ENCODE measurements around the gene CAV2. TPM values are rescaled to one million over a fixed set of nuclear protein-coding genes. Genes with fewer than 3 reads are reported as not detected.

The CAV2 gene
- total RNA-seq, 1 donor from 2014 or later: 183 TPM

DNA sequence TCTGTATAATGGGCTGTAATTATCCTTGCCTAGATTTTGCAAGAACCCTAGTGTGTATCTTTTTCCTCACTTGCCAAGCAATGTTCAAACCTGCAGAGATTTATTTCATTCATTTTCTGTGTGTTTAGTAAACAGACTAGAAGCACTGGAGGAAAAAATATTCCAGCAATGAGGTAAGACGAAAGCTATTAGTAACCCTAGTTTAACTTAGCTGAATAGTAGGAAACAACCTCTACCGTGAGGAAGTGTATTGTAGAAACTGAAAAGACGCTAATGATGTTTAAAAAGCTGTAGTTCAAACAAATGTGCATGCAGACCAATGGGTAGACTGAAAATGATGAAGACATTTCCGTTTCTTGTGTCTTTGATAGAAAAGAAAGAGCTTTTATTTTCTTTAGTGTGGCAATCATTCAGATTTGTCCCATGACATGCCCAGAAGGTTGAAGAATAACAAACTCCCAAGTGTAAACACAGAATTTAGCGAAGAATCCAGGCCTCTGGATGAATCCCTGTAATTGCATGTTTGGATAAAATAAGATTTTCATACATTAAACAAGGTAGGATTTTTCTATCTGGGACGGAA is 46.0 kb downstream of the CAV2 start:
- DNase-seq (ENCODE audit: extremely low read depth, low read depth, low spot score): no peak

- no peak for DNase-seq (ENCODE audit: extremely low read depth, low read depth, low spot score)
Observed at GRCh38 chr7:116546054-116546453, 46.5 kb downstream of the CAV2 start.

GRCh38 chr7:116546916-116547315 is 47.4 kb downstream of the CAV2 start:
- no peak for DNase-seq (ENCODE audit: extremely low read depth, low read depth, low spot score)

- DNase-seq (ENCODE audit: extremely low read depth, low read depth, low spot score): no peak
Observed at GRCh38 chr7:116547347-116547746, 47.8 kb downstream of the CAV2 start.

DNA sequence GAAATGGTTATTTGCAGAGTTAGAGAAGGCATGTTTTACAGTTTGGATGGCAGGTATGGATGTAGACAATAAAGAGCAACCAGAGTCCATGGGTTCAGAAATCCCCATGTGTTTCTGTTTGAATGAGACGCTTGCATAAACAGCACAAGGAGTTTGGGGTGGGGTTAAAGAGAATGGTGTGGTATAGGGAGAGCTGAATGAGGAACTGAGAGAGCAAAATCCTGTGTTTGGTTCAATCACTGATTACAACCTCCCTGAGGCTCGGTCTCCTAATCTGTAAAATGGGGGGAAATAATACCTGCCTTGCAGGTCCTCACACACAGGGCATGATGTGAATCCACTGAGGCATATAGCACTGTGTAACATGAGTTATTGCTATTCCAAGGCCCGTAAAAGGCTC is 49.0 kb downstream of the CAV2 start:
- no peak for DNase-seq (ENCODE audit: extremely low read depth, low read depth, low spot score)

- DNase-seq (ENCODE audit: extremely low read depth, low read depth, low spot score): no peak
Observed at GRCh38 chr7:116549370-116549769, 49.8 kb downstream of the CAV2 start.

DNA sequence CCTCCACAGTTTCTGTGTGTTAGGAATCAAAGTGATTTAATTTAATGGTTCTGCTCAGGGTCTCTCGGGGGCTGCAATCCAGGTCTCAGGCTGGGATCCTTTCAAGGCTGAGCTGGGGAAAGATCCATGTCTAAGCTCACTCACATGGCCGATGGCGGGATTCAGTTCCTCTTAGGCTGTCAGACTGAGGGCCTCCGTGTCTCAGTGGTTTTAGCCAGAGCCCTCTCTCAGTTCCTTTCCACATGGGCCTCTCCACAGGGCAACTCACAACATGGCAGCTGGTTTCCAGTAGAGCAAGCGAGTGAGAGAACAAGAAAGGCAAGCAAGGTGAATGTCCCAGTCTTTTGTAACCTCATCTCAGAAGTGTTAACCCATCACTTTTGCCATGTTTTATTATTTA is 52.2 kb downstream of the CAV2 start:
- DNase-seq (ENCODE audit: extremely low read depth, low read depth, low spot score): no peak

- DNase-seq (ENCODE audit: extremely low read depth, low read depth, low spot score): no peak
Observed at GRCh38 chr7:116552602-116553001, 53.1 kb downstream of the CAV2 start.

DNA sequence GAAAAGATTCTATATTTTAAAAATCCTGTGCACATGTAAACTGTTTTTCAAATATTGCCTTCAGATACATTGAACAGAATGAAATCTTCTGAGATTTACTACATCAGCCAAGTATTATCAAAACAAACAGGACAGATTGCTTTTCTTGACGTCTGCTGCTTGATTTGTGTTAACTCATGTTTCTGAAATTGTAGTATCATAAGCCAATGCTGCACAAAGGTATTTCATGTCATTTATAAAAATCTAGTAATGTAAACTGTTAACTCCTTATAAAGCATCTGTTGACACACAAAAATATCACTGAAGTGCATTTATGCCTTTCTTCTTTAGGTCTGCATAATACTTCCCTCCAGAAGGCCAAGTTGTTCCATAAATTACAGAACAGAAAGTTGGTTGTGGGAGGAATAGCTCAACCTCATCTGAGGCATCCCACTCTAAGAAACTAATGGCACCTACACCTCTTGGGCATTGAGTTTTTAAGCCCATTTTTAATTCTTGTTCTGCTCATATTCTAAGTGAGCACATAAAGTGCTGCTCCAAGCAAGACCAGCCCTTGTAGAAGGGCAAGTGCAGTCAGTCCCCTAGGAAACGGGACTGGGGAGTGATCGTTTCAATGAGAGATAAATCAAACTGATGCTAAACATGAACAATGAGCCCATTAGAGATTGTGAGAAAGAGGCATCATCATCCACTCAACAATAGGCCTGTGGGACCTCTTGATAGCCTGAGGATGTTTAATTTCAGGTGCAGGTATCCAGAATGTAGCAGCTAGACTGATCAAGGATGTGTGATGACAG is 53.8 kb downstream of the CAV2 start:
- DNase-seq (ENCODE audit: extremely low read depth, low read depth, low spot score): no peak

DNA sequence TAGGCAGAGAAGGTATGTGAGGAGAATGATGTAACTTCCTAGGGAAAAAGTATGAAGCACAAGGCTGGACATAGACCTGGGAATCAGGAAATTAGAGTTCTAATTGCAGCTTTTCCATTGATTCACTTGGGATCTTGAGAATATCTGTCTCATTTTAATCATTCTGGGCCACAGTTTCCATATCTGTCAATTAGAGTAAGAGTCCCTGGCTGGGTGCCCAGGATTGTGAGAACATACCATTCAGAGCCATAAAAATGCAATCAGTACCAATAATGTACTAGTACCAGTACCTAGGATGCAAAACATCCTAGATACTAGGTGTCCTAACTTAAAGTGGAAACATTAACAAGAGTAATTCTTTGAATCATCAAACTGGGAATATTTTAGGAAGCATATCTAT is 54.9 kb downstream of the CAV2 start:
- no peak for DNase-seq (ENCODE audit: extremely low read depth, low read depth, low spot score)

DNA sequence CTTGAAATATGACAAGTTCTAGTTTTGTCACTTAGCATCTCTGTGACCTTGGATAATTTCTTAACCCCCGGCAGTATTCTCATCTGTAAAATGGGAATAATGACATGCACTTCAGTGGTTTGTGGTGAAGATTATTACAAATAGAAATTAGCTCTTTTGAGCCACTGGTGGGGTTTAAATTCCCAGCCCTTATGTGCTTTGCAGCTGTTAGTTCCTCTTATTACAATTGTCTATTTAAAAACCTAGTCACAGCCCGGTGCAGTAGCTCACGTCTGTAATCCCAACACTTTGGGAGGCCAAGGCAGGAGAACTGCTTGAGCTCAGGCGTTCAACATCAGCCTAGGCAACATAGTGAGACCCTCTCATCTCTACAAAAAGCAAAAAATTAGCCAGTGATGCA is 55.4 kb downstream of the CAV2 start:
- no peak for DNase-seq (ENCODE audit: extremely low read depth, low read depth, low spot score)

GRCh38 chr7:116557066-116557585 is 57.6 kb downstream of the CAV2 start:
- no peak for DNase-seq (ENCODE audit: extremely low read depth, low read depth, low spot score)

- DNase-seq (ENCODE audit: extremely low read depth, low read depth, low spot score): no peak
Observed at GRCh38 chr7:116557901-116558300, 58.4 kb downstream of the CAV2 start.

Other genes with a start within 250 kb of the CAV2 start
- 1,027 and 1,154 TPM in 2 replicates for gene CAV1, start 25.3 kb downstream of the CAV2 start, total RNA-seq
- 24.2 and 24.4 TPM in 2 replicates for gene MET, start 172.5 kb downstream of the CAV2 start, total RNA-seq

All from glomerular endothelial cell (primary cell).